Measurements from ENCODE around the gene ABCC4.

DNA sequence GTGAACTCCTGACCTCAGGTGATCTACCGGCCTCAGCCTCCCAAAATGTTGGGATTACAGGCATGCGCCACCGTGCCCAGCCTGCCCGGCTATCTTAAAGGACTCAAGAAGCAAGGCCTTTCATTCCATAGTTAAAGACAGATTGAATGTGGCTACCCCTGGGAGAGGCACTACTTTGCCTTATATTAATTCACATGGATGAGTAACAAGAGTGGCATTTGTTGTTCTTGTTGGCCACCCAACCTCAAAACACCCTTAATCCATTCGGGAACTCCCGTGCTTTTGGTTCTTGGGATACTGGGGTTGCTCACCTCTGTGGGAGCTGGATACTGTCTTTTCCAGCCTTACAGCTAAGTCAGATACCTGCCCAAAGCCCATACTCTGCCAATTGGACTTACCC, 34.4 kb upstream of the ABCC4 start:
- TF ChIP-seq, protein P1, sequence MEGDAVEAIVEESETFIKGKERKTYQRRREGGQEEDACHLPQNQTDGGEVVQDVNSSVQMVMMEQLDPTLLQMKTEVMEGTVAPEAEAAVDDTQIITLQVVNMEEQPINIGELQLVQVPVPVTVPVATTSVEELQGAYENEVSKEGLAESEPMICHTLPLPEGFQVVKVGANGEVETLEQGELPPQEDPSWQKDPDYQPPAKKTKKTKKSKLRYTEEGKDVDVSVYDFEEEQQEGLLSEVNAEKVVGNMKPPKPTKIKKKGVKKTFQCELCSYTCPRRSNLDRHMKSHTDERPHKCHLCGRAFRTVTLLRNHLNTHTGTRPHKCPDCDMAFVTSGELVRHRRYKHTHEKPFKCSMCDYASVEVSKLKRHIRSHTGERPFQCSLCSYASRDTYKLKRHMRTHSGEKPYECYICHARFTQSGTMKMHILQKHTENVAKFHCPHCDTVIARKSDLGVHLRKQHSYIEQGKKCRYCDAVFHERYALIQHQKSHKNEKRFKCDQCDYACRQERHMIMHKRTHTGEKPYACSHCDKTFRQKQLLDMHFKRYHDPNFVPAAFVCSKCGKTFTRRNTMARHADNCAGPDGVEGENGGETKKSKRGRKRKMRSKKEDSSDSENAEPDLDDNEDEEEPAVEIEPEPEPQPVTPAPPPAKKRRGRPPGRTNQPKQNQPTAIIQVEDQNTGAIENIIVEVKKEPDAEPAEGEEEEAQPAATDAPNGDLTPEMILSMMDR (conservative IDR thresholded peaks at IDR 0.05), result no peak
- TF ChIP-seq ZFX (IDR thresholded peaks at IDR 0.05), result no peak
